Jurkat, Clone E6-1 (cell line): Measurements from ENCODE around the gene TOM1L1.

Experiments
- DNase-seq: peaks from one replicate; pipeline ENCODE4 v3.0.0-alpha.2; 2011; ENCODE audit warnings: low read depth, low spot score
- H3K4me3 ChIP-seq: 2 replicates; pipeline ENCODE4 v1.5.1; 2011; ENCODE audit warnings: mild to moderate bottlenecking, low read length, control low read depth, moderate library complexity

TOM1L1 gene

DNA sequence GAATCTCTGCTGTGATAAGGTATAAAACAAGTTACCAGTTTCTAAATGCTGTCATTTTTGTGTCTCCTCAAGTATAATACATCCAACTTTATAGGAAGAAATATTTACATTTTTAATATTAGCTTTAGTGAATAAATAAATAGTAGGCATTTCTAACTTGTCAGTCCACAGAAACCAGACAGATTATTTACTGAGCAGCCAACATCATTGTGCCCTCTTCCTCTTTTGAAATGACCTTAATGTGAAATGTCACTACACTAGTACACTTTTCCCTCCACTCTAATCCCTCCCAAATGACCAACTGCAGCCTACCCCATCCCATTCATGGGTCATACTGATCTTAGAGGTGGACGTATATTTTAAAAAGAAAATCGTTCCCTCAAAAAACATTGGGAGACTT, 77.1 kb downstream of the TOM1L1 start:
- no peak for DNase-seq
- no peak overlapping the region for H3K4me3 ChIP-seq

DNA sequence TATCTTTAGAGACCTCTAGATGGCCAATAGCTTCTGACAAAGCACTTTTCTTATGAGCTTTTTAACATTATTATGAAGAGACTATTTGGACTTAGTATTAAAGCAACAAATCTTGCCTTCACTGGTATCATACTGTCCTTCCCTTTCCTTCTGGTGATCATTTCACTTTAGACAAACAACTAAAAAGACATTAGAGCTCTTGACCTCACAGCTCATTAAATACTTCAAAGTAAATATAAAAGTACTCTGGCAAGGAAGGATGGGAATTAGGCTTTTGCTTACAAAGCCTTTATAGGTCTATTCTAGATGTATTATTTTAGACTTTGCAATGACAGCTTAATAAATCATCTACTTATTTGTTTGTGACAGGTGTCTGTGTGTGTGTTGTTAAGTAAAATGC, 79.0 kb downstream of the TOM1L1 start:
- no peak for DNase-seq
- no peak overlapping the region for H3K4me3 ChIP-seq

DNA sequence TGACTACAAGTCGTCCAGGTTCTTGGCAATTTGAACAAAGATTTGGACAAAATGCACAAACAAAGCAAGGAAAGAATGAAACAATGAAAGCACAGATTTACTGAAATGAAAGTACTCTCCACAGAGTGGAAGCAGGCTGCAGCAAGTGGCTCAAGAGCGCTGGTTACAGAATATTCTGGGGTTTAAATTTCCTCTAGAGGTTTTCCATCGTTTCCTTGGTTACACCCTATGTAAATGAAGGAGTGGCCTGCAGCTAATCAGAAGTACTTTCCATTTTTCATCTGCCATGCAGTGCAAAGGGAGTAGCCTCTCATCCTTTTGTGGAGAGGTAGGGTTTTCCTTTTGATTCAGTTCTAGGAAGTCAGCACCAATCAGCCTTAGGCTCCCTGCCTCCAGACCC, 79.7 kb downstream of the TOM1L1 start:
- DNase-seq: no peak
- no peak overlapping the region for H3K4me3 ChIP-seq

DNA sequence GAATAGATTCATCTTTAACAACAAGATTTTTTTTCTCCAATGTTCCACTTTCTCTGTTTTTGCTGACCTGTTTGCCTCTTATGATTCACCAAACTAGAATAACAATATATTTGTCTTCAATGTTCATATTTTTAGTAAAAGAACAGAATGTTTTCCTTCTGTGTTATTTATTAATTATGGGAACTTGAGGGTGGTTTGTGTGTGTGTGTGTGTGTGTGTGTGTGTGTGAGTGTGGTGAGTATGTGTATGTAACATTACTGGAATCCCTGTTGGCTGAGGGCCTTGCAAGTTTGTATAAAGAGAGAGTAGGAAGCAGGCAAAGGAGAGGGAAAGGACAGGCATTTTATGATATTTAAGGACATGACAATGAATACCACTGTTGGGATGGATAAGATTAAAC, 81.7 kb downstream of the TOM1L1 start:
- no peak for DNase-seq
- no peak overlapping the region for H3K4me3 ChIP-seq

DNA sequence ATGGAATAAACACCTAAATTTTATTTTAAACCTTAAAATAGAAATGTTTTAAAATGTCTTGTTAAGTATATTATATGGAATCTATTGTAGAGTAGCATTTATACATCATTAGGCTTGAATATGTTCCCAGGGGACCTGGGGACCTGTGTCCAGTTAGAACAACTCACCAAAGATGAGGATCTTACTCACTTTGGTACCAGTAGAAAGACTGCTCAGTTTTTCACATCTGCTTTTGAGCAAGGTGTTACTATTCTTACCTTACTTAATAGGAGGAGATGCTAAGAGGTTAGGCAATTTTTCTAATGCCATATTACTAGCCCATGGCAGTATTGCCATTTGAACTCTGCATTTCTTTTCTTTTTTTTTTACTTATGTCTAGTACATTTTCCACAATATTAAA, 82.6 kb downstream of the TOM1L1 start:
- H3K4me3 ChIP-seq: no peak overlapping the region
- DNase-seq: no peak

DNA sequence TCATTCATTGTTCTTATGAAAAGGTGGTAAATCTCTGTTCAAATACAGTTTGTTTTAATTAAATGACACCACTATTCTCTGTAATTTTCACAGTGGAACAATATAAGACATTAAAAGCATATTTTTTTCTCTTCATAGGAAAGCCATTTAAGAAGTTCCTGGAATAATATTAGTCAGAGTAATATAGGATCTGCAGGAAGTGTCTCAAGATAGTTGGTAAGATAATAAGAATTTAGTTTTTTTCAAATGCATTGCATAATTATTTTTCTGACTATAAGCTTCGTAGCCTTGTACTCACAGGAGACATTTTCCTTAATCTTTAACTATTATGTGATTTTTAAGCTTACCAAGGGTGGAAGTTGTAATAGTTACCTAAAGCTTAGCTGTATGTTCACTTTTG, 84.8 kb downstream of the TOM1L1 start:
- no peak overlapping the region for H3K4me3 ChIP-seq
- DNase-seq: no peak

DNA sequence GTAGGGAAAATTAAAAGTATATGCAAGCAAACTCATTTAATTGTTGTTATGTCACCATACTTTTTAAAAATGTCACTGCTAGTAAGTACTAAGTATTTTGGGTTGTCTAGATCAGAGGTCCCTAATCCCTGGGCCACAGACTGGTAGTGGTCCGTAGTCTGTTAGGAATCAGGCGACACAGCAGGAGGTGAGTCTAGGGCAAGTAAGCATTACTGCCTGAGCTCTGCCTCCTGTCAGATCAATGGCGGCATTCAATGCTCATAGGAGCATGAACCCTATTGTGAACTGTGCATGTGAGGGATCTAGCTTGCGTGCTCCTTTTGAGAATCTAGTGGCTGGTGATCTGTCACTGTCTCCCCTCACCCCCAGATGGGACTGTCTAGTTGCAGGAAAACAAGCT, 89.5 kb downstream of the TOM1L1 start:
- DNase-seq: no peak
- H3K4me3 ChIP-seq: no peak overlapping the region

DNA sequence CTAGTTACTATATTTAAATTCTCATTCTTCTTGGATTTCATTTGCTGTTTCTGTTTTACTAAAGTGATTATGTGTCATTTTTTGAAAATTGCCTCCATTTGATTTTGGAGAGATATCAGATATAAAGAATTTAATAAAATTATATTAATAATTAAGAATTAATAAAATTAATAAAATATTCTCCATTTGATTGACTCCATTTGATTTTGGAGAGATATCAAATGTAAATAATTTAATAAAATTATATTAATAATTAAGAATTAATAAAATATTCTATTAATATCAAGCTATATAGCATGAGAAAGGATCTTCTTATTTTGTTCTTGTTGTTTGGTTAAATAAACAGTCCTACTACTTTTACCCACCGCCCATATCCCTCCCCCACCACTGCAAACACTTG, 90.9 kb downstream of the TOM1L1 start:
- no peak for DNase-seq
- H3K4me3 ChIP-seq: no peak overlapping the region

DNA sequence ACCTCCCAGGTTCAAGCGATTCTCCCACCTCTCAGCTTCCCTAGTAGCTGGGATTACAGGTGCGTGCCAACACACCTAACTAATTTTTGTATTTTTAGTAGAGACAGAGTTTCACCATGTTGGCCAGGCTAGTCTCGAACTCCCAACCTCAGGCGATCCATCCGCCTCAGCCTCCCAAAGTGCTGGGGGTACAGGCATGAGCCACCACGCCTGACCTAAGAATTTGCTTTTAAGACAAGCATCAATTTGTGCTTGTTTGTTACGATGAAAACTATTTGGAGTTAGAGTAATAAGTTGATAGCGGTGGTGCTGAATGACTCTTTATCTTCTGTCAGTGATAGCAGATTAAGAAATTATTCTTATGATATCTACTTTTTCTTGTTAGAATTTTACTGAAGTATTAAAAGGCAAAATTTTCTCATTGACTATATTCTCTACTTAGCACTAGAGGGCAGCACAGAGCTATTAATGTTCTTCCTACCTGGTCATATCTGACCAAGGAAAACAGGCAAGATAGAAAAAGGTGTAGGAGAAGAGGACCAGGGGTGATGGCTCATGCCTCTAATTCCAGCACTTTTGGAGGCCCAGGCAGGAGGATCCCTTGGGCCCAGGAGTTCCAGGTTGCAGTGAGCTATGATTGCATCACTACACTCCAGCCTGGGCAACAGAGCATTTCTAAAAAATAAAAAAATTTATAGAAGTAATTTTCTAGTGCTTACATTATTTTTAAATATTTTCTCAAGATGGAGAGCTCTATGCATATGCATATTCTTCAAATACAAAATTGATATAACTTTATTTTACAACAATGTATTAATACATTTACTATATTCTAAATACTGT, 92.4 kb downstream of the TOM1L1 start:
- H3K4me3 ChIP-seq: no peak overlapping the region
- DNase-seq: peak; percentile 46

DNA sequence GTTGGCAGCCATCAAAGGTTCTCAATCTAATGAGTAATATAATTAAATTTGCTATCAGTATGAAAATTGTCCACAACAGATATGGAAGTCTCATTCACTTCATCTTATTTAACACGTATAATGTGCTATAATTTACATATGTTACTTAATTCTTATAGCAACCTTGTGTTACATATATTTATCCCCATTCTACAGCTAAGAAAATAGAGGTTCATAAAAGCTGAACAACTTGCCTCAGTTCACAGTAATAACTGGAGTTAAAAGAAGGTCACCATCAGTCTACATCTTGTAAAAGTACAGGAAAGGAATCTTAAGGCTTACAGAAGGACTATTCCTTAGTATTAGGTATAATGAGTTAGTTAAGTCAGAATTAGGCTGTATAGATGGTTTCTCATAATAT, 95.8 kb downstream of the TOM1L1 start:
- DNase-seq: no peak
- no peak overlapping the region for H3K4me3 ChIP-seq

DNA sequence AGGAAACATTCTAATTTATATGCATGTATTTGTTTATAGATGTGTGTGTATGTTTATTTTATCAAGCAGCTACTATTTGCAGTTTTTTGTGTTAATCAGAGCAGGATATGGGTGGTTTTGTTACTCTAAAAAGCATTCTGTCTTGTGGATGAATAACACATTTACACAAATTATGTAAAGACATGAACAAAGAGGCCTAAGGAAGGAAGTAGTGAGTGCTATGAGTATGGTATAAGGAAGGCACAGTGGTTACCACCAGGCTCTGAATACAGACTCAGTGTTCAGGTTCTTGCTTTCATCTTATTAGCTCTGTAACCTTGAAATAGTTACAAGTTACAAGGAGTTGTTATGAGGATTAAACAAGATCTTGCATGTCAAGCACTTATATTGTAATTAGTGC, 101.8 kb downstream of the TOM1L1 start:
- no peak for DNase-seq
- H3K4me3 ChIP-seq: no peak overlapping the region

DNA sequence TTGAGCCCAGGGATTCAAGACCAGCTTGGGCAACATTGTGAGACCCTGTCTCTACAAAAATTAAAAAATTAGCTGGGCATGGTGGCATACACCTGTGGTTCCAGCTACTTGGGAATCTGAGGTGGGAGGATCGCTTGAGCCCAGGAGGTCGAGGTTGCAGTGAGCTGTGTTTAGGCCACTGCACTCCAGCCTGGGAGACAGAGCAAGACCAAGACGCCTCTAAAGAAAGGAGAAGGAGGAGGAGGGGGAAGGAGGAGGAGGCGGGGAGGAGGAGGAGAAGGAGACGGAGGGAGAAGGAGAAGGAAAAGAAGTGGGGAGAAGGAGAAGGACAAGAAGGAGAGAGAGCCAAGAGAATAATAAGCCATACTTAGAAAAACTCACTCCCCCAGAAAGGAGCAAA, 103.8 kb downstream of the TOM1L1 start:
- no peak for DNase-seq
- no peak overlapping the region for H3K4me3 ChIP-seq

DNA sequence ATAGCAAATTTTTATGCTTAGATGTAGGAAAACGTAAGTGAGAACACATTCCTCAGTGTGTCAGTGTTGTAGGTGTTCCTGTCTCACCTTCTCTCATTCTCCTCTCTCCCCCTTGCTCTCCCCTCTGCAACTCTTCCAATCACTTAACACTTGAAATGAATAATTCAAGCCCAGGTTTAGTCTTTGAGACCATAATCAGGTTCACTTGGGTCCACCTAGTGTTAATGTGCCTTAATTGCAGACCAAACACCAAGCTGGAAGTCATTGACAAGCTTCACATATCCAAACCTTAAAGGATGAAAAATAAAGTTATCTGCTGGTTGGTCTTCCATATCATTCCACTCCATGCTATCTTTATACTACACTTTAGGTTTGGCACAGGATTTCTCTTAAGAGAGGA, 104.9 kb downstream of the TOM1L1 start:
- no peak overlapping the region for H3K4me3 ChIP-seq
- peak; percentile 19 for DNase-seq
